ENCODE measurements around the gene BNIP3.

- TF ChIP-seq CTCF (IDR thresholded peaks at IDR 0.05) (no peak), POLR2A (IDR thresholded peaks at IDR 0.05) (no peak)
These were observed 15.8 kb upstream of the BNIP3 start for GRCh38 chr10:131997366-131998049.

Data from testis (tissue), 2 donors.